Colonic mucosa (tissue), 4 donors: Measurements from ENCODE around the gene LRRC7. TPM values are rescaled to one million over a fixed set of nuclear protein-coding genes. Genes with fewer than 3 reads are reported as not detected.

ENCODE experiments used
- DNase-seq: peaks from one replicate; pipeline ENCODE4 v3.0.0-alpha.2; 2020
- H3K27ac ChIP-seq: fragments of 200-600 bp; one replicate; pipeline ENCODE4 v1.8.0; 2021
- H3K27me3 ChIP-seq: fragments of 200-600 bp; one replicate; pipeline ENCODE4 v1.8.0; 2021
- H3K36me3 ChIP-seq: fragments of 200-600 bp; one replicate; pipeline ENCODE4 v1.8.0; 2021
- H3K4me1 ChIP-seq: fragments of 200-600 bp; one replicate; pipeline ENCODE4 v1.8.0; 2021; ENCODE audit warnings: mild to moderate bottlenecking
- H3K4me3 ChIP-seq: fragments of 200-600 bp; one replicate; pipeline ENCODE4 v1.8.0; 2021
- H3K9ac ChIP-seq, 2 donors: one replicate each; pipeline ENCODE4 v1.7.0; 2013; ENCODE audit warnings: control low read depth in 2 of 2, low read depth in 2 of 2, low read length in 2 of 2
- H3K9me3 ChIP-seq: fragments of 200-600 bp; one replicate; pipeline ENCODE4 v1.8.0; 2021
- intact Hi-C: fragments of 100-400 bp; cut with DNase I; formaldehyde crosslinking; loops from one replicate; pipeline ENCODE4 v1.14.1; 2022
- total RNA-seq, 2 donors: library from RNA; stranded (reverse); fragmentation: NEBNext Ultra II Directional in 1 of 2; extraction: Animal tissue kit (Norgen Biotek cat#: 25700) in 1 of 2; gene quantifications; one replicate each; pipeline ENCODE4 v1.2.1, GENCODE V29; 2021
- TF ChIP-seq, protein P1 (sequence below): fragments of 200-600 bp; IDR thresholded peaks from one replicate; pipeline ENCODE4 v1.8.0; 2022; ENCODE audit warnings: antibody characterized with exemption, mild to moderate bottlenecking
- donor health status: healthy.
- donor health status: DM: no; HTN: no; CAD: no.
- donor health status: DM: no; HTN: no; CAD: no.

LRRC7 gene
- total RNA-seq, 2 donors from 2014 or later = 0.21 to 0.22 TPM

DNA sequence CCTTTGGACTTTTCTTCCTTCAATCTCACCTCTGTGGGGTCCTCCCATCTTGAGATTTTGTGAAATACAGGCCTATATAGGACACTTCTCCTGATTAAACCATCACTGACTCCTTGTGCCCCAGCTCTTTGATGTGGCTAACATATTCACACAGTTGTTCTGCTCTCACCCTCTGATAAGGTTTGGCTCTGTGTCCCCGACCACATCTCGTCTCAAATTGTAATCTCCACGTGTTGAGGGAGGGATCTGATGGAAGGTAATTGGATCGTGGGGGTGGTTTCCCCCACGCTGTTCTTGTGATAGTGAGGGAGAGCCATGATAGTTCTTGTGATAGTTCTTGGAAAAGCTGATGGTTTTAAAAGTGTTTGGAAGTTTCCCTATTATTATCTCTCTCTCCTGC lies 19.7 kb downstream of the LRRC7 start:
- DNase-seq = no peak
- no peaks in the 10 kb centered on the region for H3K4me1 ChIP-seq
- no peaks in the 10 kb centered on the region for H3K9me3 ChIP-seq
- TF ChIP-seq, protein P1, sequence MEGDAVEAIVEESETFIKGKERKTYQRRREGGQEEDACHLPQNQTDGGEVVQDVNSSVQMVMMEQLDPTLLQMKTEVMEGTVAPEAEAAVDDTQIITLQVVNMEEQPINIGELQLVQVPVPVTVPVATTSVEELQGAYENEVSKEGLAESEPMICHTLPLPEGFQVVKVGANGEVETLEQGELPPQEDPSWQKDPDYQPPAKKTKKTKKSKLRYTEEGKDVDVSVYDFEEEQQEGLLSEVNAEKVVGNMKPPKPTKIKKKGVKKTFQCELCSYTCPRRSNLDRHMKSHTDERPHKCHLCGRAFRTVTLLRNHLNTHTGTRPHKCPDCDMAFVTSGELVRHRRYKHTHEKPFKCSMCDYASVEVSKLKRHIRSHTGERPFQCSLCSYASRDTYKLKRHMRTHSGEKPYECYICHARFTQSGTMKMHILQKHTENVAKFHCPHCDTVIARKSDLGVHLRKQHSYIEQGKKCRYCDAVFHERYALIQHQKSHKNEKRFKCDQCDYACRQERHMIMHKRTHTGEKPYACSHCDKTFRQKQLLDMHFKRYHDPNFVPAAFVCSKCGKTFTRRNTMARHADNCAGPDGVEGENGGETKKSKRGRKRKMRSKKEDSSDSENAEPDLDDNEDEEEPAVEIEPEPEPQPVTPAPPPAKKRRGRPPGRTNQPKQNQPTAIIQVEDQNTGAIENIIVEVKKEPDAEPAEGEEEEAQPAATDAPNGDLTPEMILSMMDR = no peak
- H3K4me3 ChIP-seq = no peak overlapping the region
- no peaks in the 10 kb centered on the region for H3K27me3 ChIP-seq
- no peaks in the 10 kb centered on the region for H3K36me3 ChIP-seq
- H3K9ac ChIP-seq = no peak overlapping the region
- no peak overlapping the region for H3K27ac ChIP-seq
- intact Hi-C loops = no loop called here

DNA sequence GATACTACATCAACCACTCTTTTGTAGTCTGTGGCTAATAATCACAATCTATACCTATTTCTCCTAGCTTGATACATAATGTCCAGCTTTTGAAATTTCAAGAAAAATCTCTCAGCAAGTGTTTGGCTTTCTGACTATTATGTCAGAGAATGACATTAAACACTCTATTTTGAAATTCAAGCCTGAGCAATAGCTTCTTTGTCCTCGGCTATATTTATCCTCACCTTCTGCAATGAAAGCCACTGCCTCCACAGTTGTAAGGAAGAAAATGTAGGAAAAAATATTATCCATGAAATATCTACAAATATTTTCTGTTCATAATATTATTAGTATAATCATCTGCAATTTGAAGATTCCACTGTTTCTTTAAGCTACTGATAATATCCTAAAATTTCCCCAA lies 22.1 kb downstream of the LRRC7 start:
- no peaks in the 10 kb centered on the region for H3K4me1 ChIP-seq
- H3K36me3 ChIP-seq = no peaks in the 10 kb centered on the region
- H3K4me3 ChIP-seq = no peak overlapping the region
- intact Hi-C loops = no loop called here
- no peaks in the 10 kb centered on the region for H3K27me3 ChIP-seq
- no peak for DNase-seq
- no peak overlapping the region for H3K27ac ChIP-seq
- H3K9me3 ChIP-seq = no peaks in the 10 kb centered on the region
- TF ChIP-seq, protein P1 = no peak
- no peak overlapping the region for H3K9ac ChIP-seq

DNA sequence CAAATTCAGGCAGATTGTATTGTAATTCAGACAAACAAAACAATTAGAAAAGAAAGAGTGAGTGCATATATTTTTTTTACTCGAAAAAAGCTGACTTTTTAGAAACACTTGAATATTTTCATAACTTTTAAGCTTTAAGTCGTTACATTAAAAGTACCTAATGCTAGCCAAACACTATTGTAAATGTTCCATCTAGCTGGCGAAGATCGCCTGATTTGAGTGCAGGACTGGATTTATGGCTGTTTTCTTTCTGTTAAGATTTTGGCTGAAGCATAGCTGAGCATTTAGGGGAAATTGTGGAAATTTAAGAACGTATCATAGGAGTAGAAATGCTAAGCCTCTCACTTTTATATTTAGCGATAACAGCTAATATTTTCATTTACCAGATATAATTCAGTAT lies 24.6 kb downstream of the LRRC7 start:
- Histone ChIP-seq H3K27ac (no peak overlapping the region), H3K4me1 (no peaks in the 10 kb centered on the region), H3K36me3 (no peaks in the 10 kb centered on the region), H3K4me3 (no peak overlapping the region), H3K9ac (no peak overlapping the region), H3K9me3 (no peaks in the 10 kb centered on the region), H3K27me3 (no peaks in the 10 kb centered on the region)
- DNase-seq = no peak
- intact Hi-C loops = no loop called here
- TF ChIP-seq, protein P1 = no peak

DNA sequence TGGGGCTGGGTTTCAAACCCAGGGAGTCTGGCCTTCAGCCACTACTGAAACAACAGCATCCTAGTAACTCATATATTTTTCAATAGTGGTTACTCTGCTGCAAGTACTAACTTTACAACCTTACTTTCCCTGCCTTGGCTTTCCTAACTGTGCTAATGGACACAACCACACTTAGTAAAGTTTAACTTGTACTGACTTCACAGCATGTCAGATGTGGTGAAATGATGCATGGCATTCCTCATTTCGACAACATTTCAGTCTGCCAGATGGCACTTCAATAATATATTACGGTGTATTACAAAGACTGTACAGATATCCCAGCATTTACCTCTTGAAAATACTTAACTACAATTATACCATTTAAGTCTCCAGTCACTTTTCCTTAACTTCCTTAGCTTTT lies 27.8 kb downstream of the LRRC7 start:
- intact Hi-C loops = no loop called here
- Histone ChIP-seq H3K4me3 (no peak overlapping the region), H3K36me3 (no peaks in the 10 kb centered on the region), H3K4me1 (no peaks in the 10 kb centered on the region), H3K27ac (no peak overlapping the region), H3K9me3 (no peaks in the 10 kb centered on the region), H3K9ac (no peak overlapping the region), H3K27me3 (no peaks in the 10 kb centered on the region)
- no peak for DNase-seq
- TF ChIP-seq, protein P1 = no peak

DNA sequence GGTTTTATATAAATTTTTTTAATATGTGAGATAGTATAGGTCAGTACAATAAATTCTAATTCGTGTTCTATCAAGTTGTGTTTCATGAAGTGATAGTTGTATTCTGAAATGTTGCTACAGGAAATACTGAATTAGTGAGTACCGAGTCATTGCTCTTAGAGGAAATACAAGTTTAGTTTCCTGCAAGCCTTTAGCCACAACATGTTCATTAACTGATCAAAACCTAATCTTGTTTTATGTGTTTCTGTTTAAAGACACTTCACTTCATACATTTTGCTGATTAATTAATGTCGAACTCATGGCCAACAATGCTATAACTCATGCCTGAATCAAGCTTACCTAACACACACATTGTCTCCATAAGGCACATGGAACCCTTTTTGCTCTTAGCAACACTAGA lies 43.6 kb downstream of the LRRC7 start:
- H3K9me3 ChIP-seq = no peaks in the 10 kb centered on the region
- TF ChIP-seq, protein P1 = no peak
- intact Hi-C loops = no loop called here
- no peaks in the 10 kb centered on the region for H3K27me3 ChIP-seq
- no peak overlapping the region for H3K4me3 ChIP-seq
- DNase-seq = no peak
- no peak overlapping the region for H3K9ac ChIP-seq
- H3K36me3 ChIP-seq = no peaks in the 10 kb centered on the region
- H3K27ac ChIP-seq = no peak overlapping the region
- H3K4me1 ChIP-seq = no peaks in the 10 kb centered on the region

DNA sequence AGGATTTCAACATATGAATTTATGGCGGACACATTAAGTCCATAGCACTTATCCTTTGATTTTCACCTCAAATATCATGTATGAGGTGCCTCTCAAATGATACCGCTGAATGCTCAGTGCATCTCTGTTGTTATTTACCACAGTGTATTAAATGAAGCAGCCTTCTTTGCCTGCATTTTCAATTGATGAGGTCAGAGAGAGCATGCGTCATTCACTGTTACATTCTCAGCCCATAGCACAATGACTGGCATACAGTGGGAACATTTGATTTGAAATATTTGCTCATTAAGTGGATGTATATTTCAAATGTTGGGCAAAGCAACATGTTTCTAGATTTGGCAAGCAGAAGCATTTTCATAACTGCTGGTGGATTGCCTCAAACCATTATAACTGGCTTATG lies 45.7 kb downstream of the LRRC7 start:
- Histone ChIP-seq H3K27me3 (no peaks in the 10 kb centered on the region), H3K4me3 (no peak overlapping the region), H3K27ac (no peak overlapping the region), H3K4me1 (no peaks in the 10 kb centered on the region), H3K9ac (no peak overlapping the region), H3K9me3 (no peaks in the 10 kb centered on the region), H3K36me3 (no peaks in the 10 kb centered on the region)
- TF ChIP-seq, protein P1 = no peak
- intact Hi-C loops = no loop called here
- DNase-seq = no peak
